Right hindlimb (tissue), 1 donor: ENCODE measurements around the gene PI4KA.
"Not testable (repeated sequence)": the region's sequence is repeated elsewhere in the genome, so short reads cannot be mapped to it uniquely, and the experiment has no call there.

Experiments
- DNase-seq: peaks from one replicate; pipeline ENCODE4 v3.0.0-alpha.2; 2018

Gene PI4KA

DNA sequence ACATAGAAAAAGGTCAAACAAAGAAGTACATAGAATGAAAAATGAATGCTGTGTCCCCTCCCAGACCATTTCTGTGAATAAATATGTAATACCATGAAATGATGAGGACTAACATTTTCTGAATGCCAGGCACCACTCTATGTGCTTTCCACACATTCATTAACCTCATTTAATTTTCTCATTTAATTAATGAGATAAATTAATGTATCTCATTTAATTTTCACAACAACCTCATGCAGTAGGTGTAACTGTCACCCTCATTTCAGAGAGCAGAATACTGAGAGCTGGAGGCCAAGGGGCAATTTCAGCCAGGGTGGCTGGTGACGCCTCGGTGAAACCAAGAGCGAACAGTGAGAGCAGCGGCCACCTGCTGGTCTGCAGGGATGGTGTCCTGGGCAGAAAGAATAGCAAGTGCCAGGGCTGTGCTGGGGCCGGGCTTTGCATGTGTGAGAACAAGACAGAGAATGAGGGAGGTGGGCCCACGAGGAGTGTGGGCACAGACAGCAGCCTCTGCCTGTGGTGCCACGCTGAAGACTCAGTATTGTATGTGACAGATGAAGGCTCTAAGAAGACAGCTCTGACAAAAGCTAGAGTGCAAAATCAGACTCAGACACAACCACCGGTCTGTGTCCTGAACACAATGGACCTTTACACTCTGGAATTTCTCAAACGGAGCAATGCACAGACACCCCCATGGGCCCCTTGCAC lies 86.5 kb downstream of the PI4KA start:
- no peak for DNase-seq

- not testable (repeated sequence) for DNase-seq
Measured at GRCh38 chr22:20769496-20769826, 89.2 kb downstream of the PI4KA start.

DNA sequence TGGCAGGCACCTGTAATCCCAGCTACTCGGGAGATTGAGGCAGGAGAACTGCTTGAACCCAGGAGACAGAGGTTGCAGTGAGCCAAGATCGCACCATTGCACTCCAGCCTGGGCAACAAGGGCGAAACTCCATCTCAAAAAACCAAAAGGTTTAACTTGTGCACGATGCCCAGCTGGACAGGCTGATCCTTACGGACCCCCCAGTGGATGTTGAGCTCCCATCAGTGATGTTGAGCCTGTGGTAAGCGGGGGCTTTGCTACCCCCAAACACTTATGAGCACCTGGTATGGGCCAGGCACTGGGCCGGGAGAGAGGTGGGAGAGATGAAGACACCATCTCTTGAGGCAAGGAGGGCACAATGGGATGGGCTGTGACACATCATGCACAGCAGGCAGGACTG lies 92.1 kb downstream of the PI4KA start:
- DNase-seq = no peak

DNA sequence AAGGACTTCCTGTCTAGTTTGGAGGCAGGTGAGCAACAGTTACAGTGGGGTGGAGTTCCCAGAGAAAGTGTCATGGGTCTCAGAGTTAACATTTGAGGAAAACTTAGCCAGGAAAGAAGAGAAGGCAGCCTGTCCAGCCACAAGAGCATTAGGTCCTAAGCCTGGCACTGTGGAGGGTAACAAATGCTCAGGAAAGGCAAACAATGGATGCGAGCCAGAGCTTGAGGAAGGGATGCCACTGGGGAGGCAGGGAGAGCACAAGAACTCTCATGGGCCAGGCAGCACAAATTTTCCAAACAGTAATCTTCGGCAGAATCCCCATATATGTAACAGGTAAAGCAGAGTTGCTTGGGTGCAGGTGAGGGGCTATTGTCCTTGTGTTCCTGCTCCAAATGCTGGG lies 92.7 kb downstream of the PI4KA start:
- DNase-seq = no peak

DNA sequence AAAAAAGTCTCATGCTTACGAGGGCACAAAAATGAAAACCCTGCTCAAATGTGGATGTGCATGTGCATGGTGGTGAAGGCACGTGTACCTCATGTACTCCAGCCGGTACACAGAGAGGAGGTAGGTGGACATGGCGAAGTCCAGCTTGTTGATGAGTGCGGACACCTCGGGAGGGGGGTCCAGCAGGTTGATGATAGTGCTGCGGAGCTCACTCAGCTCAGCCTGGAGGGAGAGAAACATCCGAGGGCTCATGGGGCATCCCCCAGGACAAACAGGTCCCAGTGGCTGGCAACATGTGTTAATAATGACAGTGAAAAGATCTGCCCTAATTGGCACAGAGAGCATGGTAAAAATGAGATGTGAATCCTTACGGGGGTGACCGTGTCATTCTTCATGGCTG lies 93.9 kb downstream of the PI4KA start:
- DNase-seq = no peak

DNA sequence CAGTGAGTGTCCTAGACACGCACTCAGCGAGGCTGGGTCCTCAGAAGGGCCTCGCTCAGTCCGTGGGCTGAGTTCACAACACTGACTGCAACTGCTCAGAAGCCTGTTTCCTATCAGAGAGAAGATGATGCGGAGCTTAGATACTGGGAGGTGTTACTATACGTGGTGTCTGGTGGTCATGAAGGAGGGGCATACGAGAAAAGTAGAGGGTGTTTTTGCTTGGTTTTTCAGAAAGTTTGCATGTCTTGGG lies 94.2 kb downstream of the PI4KA start:
- no peak for DNase-seq

DNA sequence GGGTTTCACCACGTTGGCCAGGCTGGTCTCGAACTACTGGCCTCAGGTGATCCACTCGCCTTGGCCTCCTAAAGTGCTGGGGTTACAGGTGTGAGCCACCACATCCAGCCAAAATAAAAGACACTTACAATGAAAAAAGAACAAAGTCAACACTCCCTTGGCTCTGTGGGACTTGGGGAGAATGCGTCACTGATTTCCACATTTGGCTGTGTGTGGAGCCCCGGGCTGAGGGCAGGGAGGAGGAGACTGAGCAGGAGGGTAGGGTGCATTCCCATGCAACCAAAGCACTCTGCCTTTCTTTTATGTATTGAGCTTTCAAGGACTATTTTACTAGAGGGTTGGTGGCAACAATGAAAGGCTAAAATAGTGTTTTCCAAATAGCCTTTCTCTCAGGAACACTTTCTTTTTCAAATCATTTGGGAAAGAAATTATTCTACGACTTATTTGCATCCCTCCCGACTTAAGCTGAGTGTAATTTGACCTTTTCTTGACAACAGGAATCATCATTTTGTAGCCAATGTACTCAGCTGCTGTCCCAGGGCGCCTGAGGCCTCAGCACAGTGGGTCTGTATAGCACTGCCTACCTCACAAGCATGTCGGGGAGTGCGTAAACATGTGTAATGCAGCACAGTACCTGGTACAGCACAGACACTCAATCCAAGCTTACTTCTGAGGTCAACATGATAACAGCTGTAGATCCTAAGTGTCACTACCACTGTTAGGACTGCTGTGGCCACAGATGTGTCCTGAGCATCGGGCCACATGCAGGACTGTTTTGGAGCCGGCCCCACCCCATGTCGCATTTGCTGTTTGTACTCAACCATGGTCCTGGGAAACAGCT lies 94.8 kb downstream of the PI4KA start:
- no peak for DNase-seq

DNA sequence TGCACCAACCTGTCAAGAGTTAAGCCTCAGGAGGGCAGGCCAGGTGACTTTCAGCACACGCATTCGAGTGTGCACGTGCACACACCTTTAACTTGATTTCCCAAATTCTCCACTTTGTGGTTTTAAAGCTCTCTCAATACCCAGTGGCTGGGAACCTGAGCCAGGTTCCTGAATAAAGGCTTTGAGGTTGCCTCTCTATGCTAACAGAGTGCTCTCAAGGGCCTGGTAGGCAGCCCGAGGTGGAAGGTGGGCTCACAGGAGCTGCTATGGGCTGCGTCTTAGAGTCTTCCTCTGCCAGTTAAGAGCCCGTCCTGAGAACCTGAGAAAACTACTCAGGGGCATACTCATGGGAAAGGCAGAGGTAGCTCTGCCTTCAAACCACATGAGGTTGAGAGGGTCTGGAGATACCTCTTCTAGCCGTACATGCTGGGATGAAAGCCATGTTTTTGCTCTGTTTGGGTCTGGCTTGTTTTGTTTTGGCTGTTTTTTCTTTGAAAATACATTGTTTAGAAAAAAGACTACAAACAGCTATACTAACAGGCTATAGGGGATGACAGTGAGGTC lies 96.3 kb downstream of the PI4KA start:
- DNase-seq = no peak

GRCh38 chr22:20761536-20761935 lies 97.1 kb downstream of the PI4KA start:
- DNase-seq = no peak

- DNase-seq = no peak
Measured at GRCh38 chr22:20760084-20760483, 98.5 kb downstream of the PI4KA start.

DNA sequence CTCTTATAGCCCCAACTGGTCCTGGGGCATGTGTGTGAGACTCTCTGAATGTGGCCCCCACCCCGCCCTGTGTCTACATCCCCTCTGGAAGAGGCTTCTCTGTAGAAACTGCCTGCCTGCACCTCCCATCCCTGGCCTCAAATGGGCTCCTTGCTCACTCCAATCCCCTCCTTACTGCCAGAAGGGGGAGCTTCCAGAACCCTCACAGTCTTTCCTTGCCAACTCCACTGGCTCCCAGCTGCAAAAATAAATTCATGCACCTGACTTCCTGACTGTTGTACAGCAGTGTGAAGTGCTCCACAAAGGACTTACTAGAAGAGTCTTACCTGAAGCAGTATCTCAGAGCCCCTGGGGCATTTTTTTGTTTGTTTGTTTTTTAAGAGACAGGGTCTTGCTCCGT lies 99.9 kb downstream of the PI4KA start:
- DNase-seq = no peak

DNA sequence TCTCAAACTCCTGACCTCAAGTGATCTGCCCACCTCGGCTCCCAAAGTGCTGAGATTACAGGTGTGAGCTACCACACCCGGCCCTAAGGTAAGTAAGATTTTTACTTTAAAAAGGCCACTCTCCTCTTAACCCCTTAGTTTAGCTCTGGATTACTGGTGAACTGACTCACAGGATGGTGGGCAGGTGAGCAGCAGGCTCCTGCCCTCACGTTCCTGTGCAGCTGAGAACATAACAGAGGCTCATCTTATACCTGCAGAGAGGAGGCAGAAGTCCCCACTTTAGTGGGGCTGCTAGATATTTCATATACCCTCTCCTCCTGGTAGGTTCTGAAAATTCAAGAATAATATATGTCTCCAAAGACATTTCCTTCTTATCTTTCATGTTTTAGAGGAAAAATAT lies 101.8 kb downstream of the PI4KA start:
- DNase-seq = no peak

GRCh38 chr22:20752873-20753272 lies 105.7 kb downstream of the PI4KA start:
- DNase-seq = no peak

GRCh38 chr22:20752104-20752741 lies 106.4 kb downstream of the PI4KA start:
- no peak for DNase-seq

- no peak for DNase-seq
Measured at GRCh38 chr22:20751185-20751851, 107.3 kb downstream of the PI4KA start.

DNA sequence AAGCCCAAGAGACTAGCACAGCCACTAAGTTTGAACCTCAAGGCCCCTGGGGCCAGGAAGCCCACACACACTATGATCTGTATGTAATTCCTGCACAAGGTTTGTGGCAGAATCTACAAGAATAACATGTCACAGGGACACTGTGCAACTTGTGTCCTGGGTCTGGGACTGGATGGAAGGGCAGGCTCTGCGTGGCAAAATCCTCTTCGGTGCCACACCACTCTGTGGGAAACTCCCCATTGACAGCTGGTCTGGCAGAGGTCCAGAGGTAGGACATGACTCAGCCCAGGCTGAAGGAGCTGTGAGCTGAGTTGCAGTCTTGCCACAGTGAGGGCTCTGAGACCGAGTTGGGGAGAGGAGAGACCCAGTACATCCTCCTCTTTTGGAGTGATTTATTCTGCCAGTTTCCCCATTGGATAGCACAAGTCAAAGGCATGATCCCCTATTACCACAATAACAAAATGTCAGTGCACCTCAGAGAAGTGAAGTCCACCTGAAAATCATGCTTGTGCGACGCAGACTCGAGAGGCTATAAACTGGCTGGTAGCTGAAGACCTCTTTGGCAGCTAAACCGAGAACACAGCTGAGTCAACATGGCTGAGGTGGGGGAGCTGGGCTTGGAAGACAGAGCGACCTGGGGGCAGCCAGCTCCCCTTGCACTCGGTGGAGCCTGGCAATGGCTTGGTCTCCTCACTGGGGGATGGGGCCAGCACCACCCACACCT lies 108.0 kb downstream of the PI4KA start:
- peak; percentile 69 for DNase-seq

GRCh38 chr22:20749453-20749852 lies 109.2 kb downstream of the PI4KA start:
- no peak for DNase-seq

GRCh38 chr22:20748731-20749428 lies 109.7 kb downstream of the PI4KA start:
- no peak for DNase-seq

- DNase-seq = no peak
Measured at GRCh38 chr22:20748082-20748481, 110.5 kb downstream of the PI4KA start.

GRCh38 chr22:20747223-20747622 lies 111.4 kb downstream of the PI4KA start:
- DNase-seq = no peak

GRCh38 chr22:20746431-20747189 lies 112.0 kb downstream of the PI4KA start:
- DNase-seq = no peak
